ENCODE measurements around the gene CATSPERB.

CATSPERB gene

GRCh38 chr14:91624757-91625156, 107.1 kb downstream of the CATSPERB start:
- no peak overlapping the region for H3K14ac ChIP-seq (ENCODE audit: low read length in 2 of 2)
- H3K4ac ChIP-seq (ENCODE audit: low read depth in 1 of 2, low read length in 2 of 2): no peak overlapping the region
- no peak overlapping the region for H4K8ac ChIP-seq (ENCODE audit: low read length)
- H2BK5ac ChIP-seq (ENCODE audit: low read depth, low read length, poor library complexity, severe bottlenecking): no peak overlapping the region
- no peak for DNase-seq
- WGBS: no CpG with 5 or more reads among the region's 1 CpG
- H2AFZ ChIP-seq (ENCODE audit: low read depth, low read length): no peak overlapping the region
- no peak overlapping the region for H2BK12ac ChIP-seq (ENCODE audit: low read length in 2 of 2)
- no peak overlapping the region for H3K4me3 ChIP-seq (ENCODE audit: insufficient read depth in 1 of 2, low read depth in 1 of 2, low read length in 2 of 2)
- H3K4me1 ChIP-seq (ENCODE audit: control insufficient read depth, insufficient read depth, low read depth, low read length): no peaks in the 10 kb centered on the region
- H3K18ac ChIP-seq (ENCODE audit: low read depth in 1 of 2, low read length in 2 of 2): no peak overlapping the region
- H2AK5ac ChIP-seq (ENCODE audit: low read length, severe bottlenecking): no peak overlapping the region
- H3K27me3 ChIP-seq (ENCODE audit: control insufficient read depth in 1 of 2, insufficient read depth in 1 of 2, low read length in 2 of 2): no peaks in the 10 kb centered on the region
- no peak overlapping the region for H3K4me2 ChIP-seq (ENCODE audit: low read length, poor library complexity, severe bottlenecking)
- H3K9me3 ChIP-seq (ENCODE audit: control insufficient read depth, low read length): no peaks in the 10 kb centered on the region
- H3K9ac ChIP-seq (ENCODE audit: low read length): no peak overlapping the region
- no peak overlapping the region for H4K91ac ChIP-seq (ENCODE audit: low read length)
- H3K23ac ChIP-seq (ENCODE audit: low read length in 2 of 2): no peak overlapping the region
- H3K36me3 ChIP-seq (ENCODE audit: control insufficient read depth in 1 of 2, insufficient read depth in 2 of 2, low read depth in 1 of 2, low read length in 2 of 2): no peaks in the 10 kb centered on the region
- H2BK15ac ChIP-seq (ENCODE audit: low read depth, poor library complexity, severe bottlenecking): no peak overlapping the region
- no peak overlapping the region for H2BK120ac ChIP-seq (ENCODE audit: low read depth, low read length)
- no peak overlapping the region for H3K27ac ChIP-seq (ENCODE audit: low read length, poor library complexity, severe bottlenecking)
- H3K79me1 ChIP-seq (replicated peaks; ENCODE audit: low read length, poor library complexity, severe bottlenecking): no peaks in the 10 kb centered on the region

GRCh38 chr14:91614187-91614586, 117.7 kb downstream of the CATSPERB start:
- Histone ChIP-seq H2BK15ac (ENCODE audit: low read depth, poor library complexity, severe bottlenecking) (no peak overlapping the region), H3K4me2 (ENCODE audit: low read length, poor library complexity, severe bottlenecking) (no peak overlapping the region), H4K91ac (ENCODE audit: low read length) (no peak overlapping the region), H2AK5ac (ENCODE audit: low read length, severe bottlenecking) (no peak overlapping the region), H2AFZ (ENCODE audit: low read depth, low read length) (no peak overlapping the region), H2BK120ac (ENCODE audit: low read depth, low read length) (no peak overlapping the region), H2BK12ac (ENCODE audit: low read length in 2 of 2) (no peak overlapping the region), H3K18ac (ENCODE audit: low read depth in 1 of 2, low read length in 2 of 2) (no peak overlapping the region), H3K27me3 (ENCODE audit: control insufficient read depth in 1 of 2, insufficient read depth in 1 of 2, low read length in 2 of 2) (no peaks in the 10 kb centered on the region), H3K9ac (ENCODE audit: low read length) (no peak overlapping the region), H4K8ac (ENCODE audit: low read length) (no peak overlapping the region), H3K4ac (ENCODE audit: low read depth in 1 of 2, low read length in 2 of 2) (no peak overlapping the region), H3K36me3 (ENCODE audit: control insufficient read depth in 1 of 2, insufficient read depth in 2 of 2, low read depth in 1 of 2, low read length in 2 of 2) (no peaks in the 10 kb centered on the region), H3K27ac (ENCODE audit: low read length, poor library complexity, severe bottlenecking) (no peak overlapping the region), H3K79me1 (replicated peaks; ENCODE audit: low read length, poor library complexity, severe bottlenecking) (no peaks in the 10 kb centered on the region), H3K14ac (ENCODE audit: low read length in 2 of 2) (no peak overlapping the region), H3K9me3 (ENCODE audit: control insufficient read depth, low read length) (no peaks in the 10 kb centered on the region), H2BK5ac (ENCODE audit: low read depth, low read length, poor library complexity, severe bottlenecking) (no peak overlapping the region), H3K4me1 (ENCODE audit: control insufficient read depth, insufficient read depth, low read depth, low read length) (no peaks in the 10 kb centered on the region), H3K4me3 (ENCODE audit: insufficient read depth in 1 of 2, low read depth in 1 of 2, low read length in 2 of 2) (no peak overlapping the region), H3K23ac (ENCODE audit: low read length in 2 of 2) (no peak overlapping the region)
- no peak for DNase-seq
- 50% methylated on average over 2 of the region's 2 CpGs for whole genome bisulfite sequencing

GRCh38 chr14:91613459-91614112, 118.3 kb downstream of the CATSPERB start:
- Histone ChIP-seq H3K4me1 (ENCODE audit: control insufficient read depth, insufficient read depth, low read depth, low read length) (no peaks in the 10 kb centered on the region), H3K23ac (ENCODE audit: low read length in 2 of 2) (no peak overlapping the region), H3K9me3 (ENCODE audit: control insufficient read depth, low read length) (no peaks in the 10 kb centered on the region), H3K4me2 (ENCODE audit: low read length, poor library complexity, severe bottlenecking) (no peak overlapping the region), H2AK5ac (ENCODE audit: low read length, severe bottlenecking) (no peak overlapping the region), H3K14ac (ENCODE audit: low read length in 2 of 2) (no peak overlapping the region), H3K4me3 (ENCODE audit: insufficient read depth in 1 of 2, low read depth in 1 of 2, low read length in 2 of 2) (no peak overlapping the region), H2AFZ (ENCODE audit: low read depth, low read length) (no peak overlapping the region), H2BK12ac (ENCODE audit: low read length in 2 of 2) (no peak overlapping the region), H3K9ac (ENCODE audit: low read length) (no peak overlapping the region), H4K8ac (ENCODE audit: low read length) (no peak overlapping the region), H3K27me3 (ENCODE audit: control insufficient read depth in 1 of 2, insufficient read depth in 1 of 2, low read length in 2 of 2) (no peaks in the 10 kb centered on the region), H3K27ac (ENCODE audit: low read length, poor library complexity, severe bottlenecking) (no peak overlapping the region), H4K91ac (ENCODE audit: low read length) (no peak overlapping the region), H3K79me1 (replicated peaks; ENCODE audit: low read length, poor library complexity, severe bottlenecking) (no peaks in the 10 kb centered on the region), H3K36me3 (ENCODE audit: control insufficient read depth in 1 of 2, insufficient read depth in 2 of 2, low read depth in 1 of 2, low read length in 2 of 2) (no peaks in the 10 kb centered on the region), H3K4ac (ENCODE audit: low read depth in 1 of 2, low read length in 2 of 2) (no peak overlapping the region), H2BK5ac (ENCODE audit: low read depth, low read length, poor library complexity, severe bottlenecking) (no peak overlapping the region), H3K18ac (ENCODE audit: low read depth in 1 of 2, low read length in 2 of 2) (no peak overlapping the region), H2BK15ac (ENCODE audit: low read depth, poor library complexity, severe bottlenecking) (no peak overlapping the region), H2BK120ac (ENCODE audit: low read depth, low read length) (no peak overlapping the region)
- WGBS: 90% methylated on average over 6 of the region's 6 CpGs
- DNase-seq: no peak

- Histone ChIP-seq H2BK5ac (ENCODE audit: low read depth, low read length, poor library complexity, severe bottlenecking) (no peak overlapping the region), H2BK15ac (ENCODE audit: low read depth, poor library complexity, severe bottlenecking) (no peak overlapping the region), H4K91ac (ENCODE audit: low read length) (no peak overlapping the region), H2BK12ac (ENCODE audit: low read length in 2 of 2) (no peak overlapping the region), H3K4me1 (ENCODE audit: control insufficient read depth, insufficient read depth, low read depth, low read length) (no peaks in the 10 kb centered on the region), H3K4ac (ENCODE audit: low read depth in 1 of 2, low read length in 2 of 2) (no peak overlapping the region), H4K8ac (ENCODE audit: low read length) (no peak overlapping the region), H3K9ac (ENCODE audit: low read length) (no peak overlapping the region), H3K4me2 (ENCODE audit: low read length, poor library complexity, severe bottlenecking) (no peak overlapping the region), H3K79me1 (replicated peaks; ENCODE audit: low read length, poor library complexity, severe bottlenecking) (no peaks in the 10 kb centered on the region), H3K4me3 (ENCODE audit: insufficient read depth in 1 of 2, low read depth in 1 of 2, low read length in 2 of 2) (no peak overlapping the region), H3K18ac (ENCODE audit: low read depth in 1 of 2, low read length in 2 of 2) (no peak overlapping the region), H3K9me3 (ENCODE audit: control insufficient read depth, low read length) (no peaks in the 10 kb centered on the region), H2BK120ac (ENCODE audit: low read depth, low read length) (no peak overlapping the region), H2AFZ (ENCODE audit: low read depth, low read length) (no peak overlapping the region), H3K23ac (ENCODE audit: low read length in 2 of 2) (no peak overlapping the region), H3K27ac (ENCODE audit: low read length, poor library complexity, severe bottlenecking) (no peak overlapping the region), H3K36me3 (ENCODE audit: control insufficient read depth in 1 of 2, insufficient read depth in 2 of 2, low read depth in 1 of 2, low read length in 2 of 2) (no peaks in the 10 kb centered on the region), H3K14ac (ENCODE audit: low read length in 2 of 2) (no peak overlapping the region), H2AK5ac (ENCODE audit: low read length, severe bottlenecking) (no peak overlapping the region), H3K27me3 (ENCODE audit: control insufficient read depth in 1 of 2, insufficient read depth in 1 of 2, low read length in 2 of 2) (no peaks in the 10 kb centered on the region)
- WGBS: no CpG with 5 or more reads among the region's 2 CpGs
- DNase-seq: no peak
These were observed 120.4 kb downstream of the CATSPERB start for GRCh38 chr14:91611528-91611927.
